GM20000 (cell line): Measurements from ENCODE around the gene LYAR.

Experiments
- DNase-seq: peaks from one replicate; pipeline ENCODE4 v3.0.0; 2012; ENCODE audit warnings: low spot score
- CTCF ChIP-seq: IDR thresholded peaks from 2 replicates; pipeline ENCODE4 v1.5.1; 2012; ENCODE audit warnings: mild to moderate bottlenecking, control low read depth; ENCODE audit errors: extremely low read depth, missing control alignments

The LYAR gene

GRCh38 chr4:4227510-4228355 is 62.2 kb downstream of the LYAR start:
- no peak for TF ChIP-seq CTCF
- DNase-seq: no peak

- TF ChIP-seq CTCF: no peak
- DNase-seq: no peak
Measured at GRCh38 chr4:4226606-4227438, 63.1 kb downstream of the LYAR start, which contains the start of gene OTOP1. TSS of gene OTOP1 (minus strand) at chr4:4226929. CDS start at chr4:4226864, 65 bp downstream.

DNA sequence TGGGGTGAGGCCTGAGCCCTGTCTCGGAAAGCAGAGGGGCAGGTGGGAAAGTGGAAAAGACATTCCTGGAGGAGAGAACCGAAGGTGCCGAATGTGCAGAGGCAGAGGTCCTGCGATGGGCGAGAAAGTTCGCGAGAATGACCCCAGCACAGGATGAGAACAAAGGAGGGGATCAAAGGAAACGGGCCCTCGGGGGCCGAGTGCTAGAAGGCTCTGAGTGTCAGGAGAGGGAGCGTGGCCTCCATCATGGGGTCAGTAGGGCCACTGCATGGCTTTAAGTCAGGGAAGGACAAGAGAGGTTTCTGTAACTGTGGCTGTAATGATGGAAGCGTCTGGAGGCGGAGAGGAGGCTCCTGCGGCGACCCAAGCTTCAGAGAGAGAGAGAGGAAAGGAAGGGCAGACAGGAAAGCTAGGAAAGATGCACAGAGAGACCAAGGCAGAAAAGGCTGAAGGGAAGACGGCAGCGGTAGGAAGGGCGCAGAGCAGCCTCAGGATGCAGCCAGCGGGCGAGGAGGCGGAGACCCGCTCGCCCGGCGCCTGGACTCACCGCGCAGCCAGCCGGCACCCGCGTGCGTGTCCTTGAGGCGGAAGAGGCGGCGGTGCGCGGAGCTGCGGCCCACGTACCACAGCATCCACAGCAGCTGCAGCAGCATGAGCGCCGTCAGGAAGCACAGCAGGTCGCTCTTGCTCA is 63.9 kb downstream of the LYAR start:
- TF ChIP-seq CTCF: no peak
- DNase-seq: no peak
